ENCODE data around the gene FCRL6. TPM values are rescaled to one million over a fixed set of nuclear protein-coding genes. Genes with fewer than 3 reads are reported as not detected.

The FCRL6 gene
- total RNA-seq, 4 donors from 2014 or later: 0.62 to 1.9 (median 0.94) TPM; not detected in 1

DNA sequence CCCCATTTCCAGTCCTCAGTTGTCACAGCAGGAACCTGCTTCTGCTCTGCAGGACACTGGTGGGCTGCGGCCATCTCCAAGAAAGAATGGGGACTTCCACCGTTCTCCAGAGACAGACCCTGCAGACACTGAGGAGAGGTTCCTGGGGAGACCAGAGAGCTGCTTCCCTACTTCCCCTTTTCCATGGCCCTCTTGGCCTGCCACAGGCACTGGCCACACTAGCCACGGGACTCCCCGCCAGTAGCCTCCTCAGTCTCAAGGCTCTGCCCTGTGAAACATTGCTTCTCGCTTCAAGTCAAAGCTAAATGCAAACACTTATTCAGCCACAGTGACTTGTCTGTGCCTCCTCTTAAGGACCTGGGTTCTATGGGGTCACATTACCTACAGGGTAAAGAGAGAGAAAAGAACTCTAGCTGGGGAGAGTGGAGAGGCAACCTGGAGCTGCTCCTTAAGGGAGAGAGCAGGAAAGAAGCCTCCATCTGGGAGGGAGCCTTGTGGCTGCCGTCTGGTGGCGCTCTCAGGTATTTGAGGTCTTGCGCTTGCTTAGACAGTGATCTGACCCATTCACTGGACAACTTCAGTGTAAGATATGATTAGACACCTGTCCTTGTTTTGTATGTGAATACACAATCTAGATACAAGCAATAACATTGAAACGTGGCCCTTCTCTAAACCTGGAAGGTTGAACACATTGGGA lies 19.2 kb downstream of the FCRL6 start:
- WGBS, 2 donors (ENCODE audit: low coverage in 1 of 2): 63 to 83% methylated on average over 5 of the region's 9 CpGs
- peaks cover 36% of the 10 kb centered on the region for H3K27me3 ChIP-seq

DNA sequence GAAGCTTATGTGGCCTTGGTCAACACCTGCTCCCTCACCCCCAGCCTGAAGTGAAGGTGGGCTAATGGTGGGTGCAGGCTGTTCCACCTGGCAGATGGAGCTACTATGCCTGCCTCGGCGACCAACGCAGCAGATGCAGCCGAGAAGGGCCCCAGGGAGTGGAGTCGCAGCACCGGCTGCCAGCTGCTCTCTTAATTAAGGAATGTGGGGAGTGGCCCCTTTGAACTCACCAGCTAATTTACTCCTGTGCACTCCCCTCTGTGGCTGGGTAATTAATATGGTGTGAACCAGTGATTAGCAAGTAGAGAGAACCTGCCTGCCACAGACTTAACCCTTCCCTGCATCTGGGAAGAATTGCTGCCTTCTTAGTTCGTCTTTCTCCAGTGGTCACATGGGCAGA lies 21.2 kb downstream of the FCRL6 start:
- no peaks in the 10 kb centered on the region for H3K9me3 ChIP-seq
- WGBS, 2 donors (ENCODE audit: low coverage in 1 of 2): 32% methylated on average over 3 of the region's 7 CpGs; no CpG with 5 or more reads in 1 of the 2 donors

More for the DNA sequence above, 19.2 kb downstream of the FCRL6 start:
- TF ChIP-seq POLR2A (IDR thresholded peaks at IDR 0.05): no peak
- no peak for TF ChIP-seq EP300 (IDR thresholded peaks at IDR 0.05)
- no peak for TF ChIP-seq CTCF (IDR thresholded peaks at IDR 0.05)
- no peak for TF ChIP-seq POLR2AphosphoS5 (IDR thresholded peaks at IDR 0.05)
- no peak for ATAC-seq
- no peaks in the 10 kb centered on the region for H3K4me1 ChIP-seq
- H3K9me3 ChIP-seq: no peaks in the 10 kb centered on the region
- H3K36me3 ChIP-seq: no peaks in the 10 kb centered on the region
- no peak overlapping the region for H3K4me3 ChIP-seq
- H3K27ac ChIP-seq: no peak overlapping the region

GRCh38 chr1:159825564-159825963 lies 23.4 kb downstream of the FCRL6 start:
- no peak overlapping the region for H3K4me3 ChIP-seq
- H3K36me3 ChIP-seq: no peaks in the 10 kb centered on the region
- H3K4me1 ChIP-seq: no peaks in the 10 kb centered on the region
- no peak for ATAC-seq
- no peak for TF ChIP-seq POLR2AphosphoS5 (IDR thresholded peaks at IDR 0.05)
- TF ChIP-seq CTCF (IDR thresholded peaks at IDR 0.05): no peak
- no peak for TF ChIP-seq EP300 (IDR thresholded peaks at IDR 0.05)
- TF ChIP-seq POLR2A (IDR thresholded peaks at IDR 0.05): no peak
- peaks cover 36% of the 10 kb centered on the region for H3K27me3 ChIP-seq
- WGBS, 2 donors (ENCODE audit: low coverage in 1 of 2): no CpG with 5 or more reads among the region's 3 CpGs
- no peak overlapping the region for H3K27ac ChIP-seq
- no peaks in the 10 kb centered on the region for H3K9me3 ChIP-seq

More for the DNA sequence above, 21.2 kb downstream of the FCRL6 start:
- ATAC-seq: no peak
- no peaks in the 10 kb centered on the region for H3K36me3 ChIP-seq
- H3K4me1 ChIP-seq: no peaks in the 10 kb centered on the region
- no peak overlapping the region for H3K4me3 ChIP-seq
- no peak overlapping the region for H3K27ac ChIP-seq
- no peak for TF ChIP-seq POLR2A (IDR thresholded peaks at IDR 0.05)
- TF ChIP-seq POLR2AphosphoS5 (IDR thresholded peaks at IDR 0.05): no peak
- TF ChIP-seq CTCF (IDR thresholded peaks at IDR 0.05): no peak
- TF ChIP-seq EP300 (IDR thresholded peaks at IDR 0.05): no peak
- peaks cover 36% of the 10 kb centered on the region for H3K27me3 ChIP-seq

- no peak for TF ChIP-seq CTCF (IDR thresholded peaks at IDR 0.05)
- TF ChIP-seq POLR2AphosphoS5 (IDR thresholded peaks at IDR 0.05): no peak
- no peak for TF ChIP-seq EP300 (IDR thresholded peaks at IDR 0.05)
- no peak for TF ChIP-seq POLR2A (IDR thresholded peaks at IDR 0.05)
- no peak for ATAC-seq
- no peak within 1 kb of the TSS for H3K27ac ChIP-seq
Measured at GRCh38 chr1:159826441-159827101, 24.4 kb downstream of the FCRL6 start, which contains the start of gene SLAMF8. Gene SLAMF8 (plus strand): TSS chr1:159826873. CDS start chr1:159826899, 26 bp downstream.

More at GRCh38 chr1:159826441-159827101, 24.4 kb downstream of the FCRL6 start, which contains the start of gene SLAMF8:
- Histone ChIP-seq H3K4me3 (no peak within 1 kb of the TSS), H3K9me3 (no peaks in the 10 kb centered on the region), H3K27me3 (peaks cover 30% of the 10 kb centered on the region), H3K36me3 (no peaks in the 10 kb centered on the region), H3K4me1 (no peaks in the 10 kb centered on the region)
- WGBS, 2 donors (ENCODE audit: low coverage in 1 of 2): 72 to 78% methylated on average over 3 to 5 of the region's 11 CpGs
